Measurements from ENCODE around the gene MAP3K13.
"Not testable (repeated sequence)": the region's sequence is repeated elsewhere in the genome, so short reads cannot be mapped to it uniquely, and the experiment has no call there.

The MAP3K13 gene

DNA sequence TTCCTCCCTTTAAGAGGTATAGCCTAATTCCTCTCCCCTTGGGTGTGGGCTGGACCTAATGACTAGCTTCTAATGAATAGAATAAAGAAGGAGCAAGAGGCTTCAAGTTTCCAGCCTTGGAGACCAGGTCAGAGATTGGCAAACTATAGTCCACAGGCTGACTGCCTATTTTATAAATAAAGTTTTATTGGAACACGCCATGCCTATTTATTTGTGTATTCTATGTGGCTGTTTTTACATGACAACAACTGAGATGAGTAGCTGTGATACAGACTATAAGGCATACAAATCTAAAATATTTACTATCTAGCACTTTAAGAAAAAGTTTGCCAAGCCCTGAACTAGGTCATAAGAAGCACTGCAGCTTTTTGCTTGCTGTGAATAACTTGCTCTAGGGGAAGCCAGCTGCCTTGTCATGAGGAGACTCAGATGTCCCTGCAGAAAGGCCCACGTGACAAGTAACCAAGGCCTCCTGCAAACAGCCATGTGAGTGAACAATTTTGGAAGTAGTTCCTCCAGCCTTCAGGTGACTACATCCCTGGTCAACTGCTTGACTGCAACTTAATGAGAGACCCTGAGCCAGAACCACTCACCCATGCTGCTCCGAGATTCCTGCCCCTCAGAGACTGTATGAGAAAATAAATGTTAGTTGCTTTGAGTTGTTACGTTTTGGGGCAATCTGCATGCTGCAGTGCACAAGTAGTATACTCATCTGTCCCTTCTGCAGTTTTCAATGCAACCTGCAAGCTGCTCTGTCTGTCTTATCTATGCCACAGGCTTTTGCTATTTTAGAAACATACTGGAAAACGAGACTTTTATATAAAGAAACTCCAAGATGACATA lies 21.1 kb upstream of the MAP3K13 start:
- no peak for DNase-seq

DNA sequence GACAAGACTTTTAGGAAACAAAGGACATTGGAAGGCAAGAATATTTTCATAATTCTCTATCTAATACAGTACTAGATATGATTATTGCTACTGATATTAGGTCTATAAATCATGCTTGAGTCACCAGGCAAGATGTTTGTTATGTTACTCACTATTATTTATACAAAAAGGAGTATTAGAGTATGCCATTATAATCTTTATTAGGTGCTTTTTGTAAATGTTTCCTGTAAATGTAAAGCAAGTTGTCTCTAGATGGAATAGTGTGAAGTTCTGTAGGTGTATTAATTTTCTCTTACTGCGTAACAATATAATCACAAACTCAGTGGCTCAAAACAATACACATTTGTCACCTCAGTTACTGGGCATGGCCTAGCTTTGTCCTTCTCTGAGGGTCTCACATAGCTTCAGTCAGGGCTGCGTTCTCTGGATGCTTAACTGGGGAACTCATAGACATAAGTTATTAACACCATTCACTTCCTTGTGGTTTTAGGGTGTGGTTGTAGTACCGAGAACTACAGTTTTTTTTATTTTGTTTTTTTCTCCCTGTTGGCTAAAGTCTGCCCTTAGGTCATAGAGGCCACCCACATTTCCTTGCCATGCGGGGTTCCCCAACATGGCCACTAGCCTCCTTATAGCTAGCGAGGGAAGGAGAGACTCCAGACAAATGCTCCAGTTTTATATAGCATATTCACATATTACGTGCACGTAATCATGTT lies 20.3 kb upstream of the MAP3K13 start:
- no peak for DNase-seq

DNA sequence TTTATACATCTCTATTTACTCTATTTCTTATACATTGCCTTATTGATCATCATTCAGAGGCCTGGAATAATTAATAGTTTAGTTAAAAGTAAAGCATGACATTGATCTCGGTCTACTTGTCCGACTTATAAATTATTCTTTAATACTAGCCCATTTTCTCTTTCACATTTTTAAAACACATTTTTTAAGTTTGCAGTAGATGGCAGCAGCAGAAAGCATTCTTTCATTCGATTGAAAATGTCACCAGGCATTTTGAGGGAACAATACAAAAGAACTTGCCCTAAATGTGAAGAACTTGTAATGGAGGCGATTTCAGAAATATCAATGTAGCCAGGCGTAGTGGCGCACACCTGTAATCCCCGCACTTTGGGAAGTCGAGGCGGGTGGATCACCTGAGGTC lies 15.5 kb upstream of the MAP3K13 start:
- DNase-seq, result no peak

DNA sequence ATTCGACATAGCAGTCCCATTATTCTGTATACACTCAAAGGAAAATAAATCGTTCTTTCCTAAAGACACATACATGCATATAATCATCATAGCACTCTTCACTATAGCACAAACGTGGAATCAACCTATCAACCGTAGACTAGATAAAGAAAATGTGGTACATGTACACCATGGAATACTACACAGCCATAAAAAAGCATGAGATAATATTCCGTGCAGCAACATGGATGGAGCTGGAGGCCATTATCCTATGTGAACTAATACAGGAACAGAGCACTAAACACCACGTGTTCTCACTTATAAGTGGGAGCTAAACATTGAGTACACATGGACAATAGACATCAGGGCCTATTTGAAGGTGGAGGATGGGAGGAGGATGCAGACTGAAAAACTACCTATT lies 12.1 kb upstream of the MAP3K13 start:
- no peak for DNase-seq

DNA sequence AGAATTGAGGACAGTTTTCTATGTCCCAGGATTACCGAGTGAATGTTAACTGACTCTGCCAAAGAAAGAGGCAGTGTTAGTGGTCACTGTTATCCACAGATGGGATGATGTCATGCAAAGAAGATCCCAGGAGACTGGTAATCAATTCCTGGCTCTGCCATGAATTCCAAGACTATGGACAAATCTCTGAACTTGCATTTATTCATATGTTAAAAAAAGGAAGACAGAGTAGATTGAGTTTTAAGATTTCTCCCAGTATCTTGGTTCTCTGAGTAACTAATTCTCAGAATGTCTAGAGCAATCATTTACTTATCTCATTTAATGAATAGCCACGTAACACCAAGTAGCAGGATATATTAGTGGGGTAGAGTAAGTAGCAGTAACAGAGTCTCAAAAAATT lies 11.5 kb upstream of the MAP3K13 start:
- DNase-seq, result no peak

DNA sequence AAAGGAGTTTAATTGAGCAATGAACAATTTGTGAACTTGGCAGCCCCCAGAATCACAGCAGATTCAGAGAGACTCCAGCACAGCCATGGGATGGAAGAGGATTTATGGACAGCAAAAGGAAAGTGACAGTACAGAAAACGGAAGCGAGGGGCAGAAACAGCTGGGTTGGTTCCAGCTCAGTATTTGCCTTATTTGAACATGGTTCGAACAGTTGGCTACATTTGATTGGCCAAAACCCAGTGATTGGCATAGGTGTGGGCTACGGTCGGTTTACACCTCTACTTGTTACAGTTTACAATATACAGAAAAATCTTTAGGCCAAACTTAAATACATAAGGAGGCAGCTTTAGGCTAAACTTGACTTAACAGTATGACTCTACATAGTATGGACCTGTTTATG lies 9.7 kb upstream of the MAP3K13 start:
- DNase-seq, result no peak

DNA sequence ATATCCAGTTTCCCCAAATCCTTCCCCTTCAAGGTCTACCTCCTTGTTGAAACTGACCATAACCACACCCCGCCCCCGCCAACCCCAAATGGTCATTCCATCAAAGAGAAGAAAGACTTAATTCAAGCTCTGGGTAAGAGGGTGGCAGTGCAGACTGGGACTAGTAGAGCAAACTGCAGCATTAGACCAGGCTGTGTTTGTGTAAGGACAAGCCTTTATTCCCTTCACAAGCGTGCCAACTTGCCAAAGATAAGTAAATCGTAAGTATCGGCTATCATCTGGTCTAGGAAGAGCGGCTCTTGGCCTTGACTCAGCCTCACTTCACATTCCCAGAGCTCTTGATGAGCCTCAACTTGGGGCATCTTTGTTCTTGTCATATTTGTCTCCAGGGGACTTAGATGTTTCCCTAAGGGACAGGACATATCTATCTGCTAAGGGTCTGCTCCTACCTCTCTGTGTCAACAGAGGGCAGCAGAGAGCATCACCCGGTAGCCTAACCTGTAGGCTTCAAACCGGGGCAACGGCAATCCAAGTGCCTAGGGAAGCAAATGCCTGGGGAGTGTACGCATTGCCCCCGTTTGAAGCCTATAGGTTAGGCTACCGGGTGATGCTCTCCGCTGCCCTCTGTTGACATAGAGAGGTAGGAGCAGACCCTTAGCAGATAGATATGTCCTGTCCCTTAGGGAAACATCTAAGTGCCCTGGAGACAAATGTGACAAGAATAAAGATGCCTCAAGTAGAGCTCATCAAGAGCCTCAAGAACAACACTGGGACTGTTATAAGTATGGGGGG lies 8.9 kb upstream of the MAP3K13 start:
- DNase-seq, result peak; percentile 86

DNA sequence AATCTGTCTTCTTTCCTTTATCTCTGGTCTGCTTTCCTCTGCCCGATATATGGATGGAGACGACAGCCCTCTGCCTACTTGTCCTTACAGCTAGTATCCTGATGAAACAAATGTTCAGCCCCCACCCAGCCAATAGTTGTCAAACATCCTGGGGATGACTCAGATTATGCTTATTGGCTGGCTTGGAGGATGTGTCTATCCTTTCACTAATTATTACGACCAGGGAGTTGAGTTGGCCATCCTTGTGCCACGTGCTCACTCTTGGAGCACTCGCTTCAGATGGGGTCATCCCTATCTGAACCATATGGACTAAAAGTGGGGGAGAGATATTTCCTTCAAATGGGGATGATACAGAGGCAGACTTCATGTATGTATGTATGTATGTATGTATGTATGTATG lies 6.4 kb upstream of the MAP3K13 start:
- DNase-seq, result no peak

DNA sequence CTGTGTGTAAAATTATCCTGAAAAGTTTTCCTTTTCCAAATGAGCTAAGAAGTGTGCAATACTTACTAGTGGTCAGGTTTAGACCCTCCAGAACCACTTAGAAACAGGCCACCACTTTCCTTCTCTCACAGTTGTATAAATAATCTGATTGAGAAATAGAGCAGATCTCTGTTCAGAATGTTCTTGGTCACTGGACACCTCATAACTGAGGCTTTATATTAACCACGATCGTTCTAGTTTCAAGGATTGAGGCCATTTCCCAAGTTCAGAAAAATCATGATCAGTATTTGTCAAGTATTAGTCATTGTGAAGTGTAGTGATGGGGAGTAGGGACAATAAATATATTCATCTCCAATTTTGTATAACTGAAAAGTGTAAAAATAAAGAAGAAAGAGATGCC lies 1.0 kb upstream of the MAP3K13 start:
- DNase-seq, result no peak

DNA sequence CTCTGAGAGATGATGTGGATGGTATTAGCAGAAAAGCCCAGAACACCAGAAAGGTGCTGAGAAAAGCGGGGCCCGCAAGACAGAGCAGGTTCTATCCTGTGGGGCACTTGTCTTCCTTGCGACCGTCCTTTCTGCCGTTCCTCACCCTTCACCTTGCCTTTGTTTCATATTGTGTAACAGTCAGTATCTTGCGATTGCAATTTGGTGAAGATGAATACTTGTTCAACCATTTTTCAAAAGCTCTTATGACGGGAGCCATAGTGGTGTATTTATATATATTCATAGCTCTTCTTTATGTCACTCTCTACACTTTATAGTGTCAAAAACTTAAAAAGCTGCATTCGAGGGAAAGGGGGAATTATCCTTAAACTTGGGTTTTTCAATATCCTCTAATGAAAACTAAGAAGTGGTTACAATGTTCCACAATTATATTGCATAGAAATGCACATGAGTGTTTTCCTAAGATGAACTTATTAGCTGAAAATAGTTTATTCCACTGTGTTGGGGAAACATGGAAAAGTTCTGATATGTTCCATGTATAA lies 797 bp downstream of the MAP3K13 start:
- no peak for DNase-seq

DNA sequence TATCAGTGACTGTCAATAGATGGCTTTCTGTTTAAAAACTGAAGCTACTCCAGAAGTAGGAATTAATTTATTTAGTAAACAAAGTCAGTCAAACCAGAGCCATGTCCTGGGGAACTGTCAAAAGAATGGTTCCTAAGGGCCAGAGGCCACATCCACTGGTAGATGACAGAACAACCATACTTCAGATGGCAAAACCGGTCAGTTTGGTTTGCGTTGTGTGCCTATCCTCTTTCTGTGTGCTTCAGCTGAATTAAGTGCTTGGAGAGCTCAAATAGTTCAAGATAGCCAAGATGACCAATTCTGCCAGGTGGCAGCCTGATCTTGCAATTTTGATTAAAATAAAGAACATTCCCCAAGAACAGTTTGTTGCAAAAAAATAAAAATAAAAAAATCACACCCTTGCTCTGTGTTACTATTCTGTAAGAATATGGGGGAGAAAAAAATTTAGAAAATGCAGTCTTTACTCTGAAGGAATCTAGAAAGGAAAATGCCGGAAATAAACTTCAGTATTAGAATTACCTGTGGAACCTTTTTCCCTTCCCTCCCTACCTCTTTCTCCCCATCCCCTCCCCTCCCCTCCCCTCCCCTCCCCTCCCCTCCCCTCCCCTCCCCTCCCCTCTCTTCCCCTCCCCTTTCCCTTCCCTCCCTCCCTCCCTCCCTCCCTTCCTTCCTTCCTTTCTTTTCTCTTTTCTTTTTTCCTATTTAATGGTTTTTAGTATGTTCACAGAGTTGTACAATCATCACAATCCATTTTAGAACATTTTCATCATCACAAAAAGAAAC lies 2.5 kb downstream of the MAP3K13 start:
- no peak for DNase-seq

DNA sequence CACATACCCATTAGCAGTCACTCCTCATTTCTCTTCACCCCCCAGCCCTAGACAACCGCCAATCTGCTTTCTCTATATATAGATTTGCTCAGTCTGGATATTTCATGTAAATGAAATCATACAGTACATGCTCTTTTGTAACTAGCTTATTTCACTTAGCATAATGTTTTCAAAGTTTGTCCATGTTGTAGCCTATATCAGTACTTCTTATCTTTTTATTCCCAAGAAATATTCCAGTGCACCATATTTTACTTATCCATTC lies 3.1 kb downstream of the MAP3K13 start:
- no peak for DNase-seq

DNA sequence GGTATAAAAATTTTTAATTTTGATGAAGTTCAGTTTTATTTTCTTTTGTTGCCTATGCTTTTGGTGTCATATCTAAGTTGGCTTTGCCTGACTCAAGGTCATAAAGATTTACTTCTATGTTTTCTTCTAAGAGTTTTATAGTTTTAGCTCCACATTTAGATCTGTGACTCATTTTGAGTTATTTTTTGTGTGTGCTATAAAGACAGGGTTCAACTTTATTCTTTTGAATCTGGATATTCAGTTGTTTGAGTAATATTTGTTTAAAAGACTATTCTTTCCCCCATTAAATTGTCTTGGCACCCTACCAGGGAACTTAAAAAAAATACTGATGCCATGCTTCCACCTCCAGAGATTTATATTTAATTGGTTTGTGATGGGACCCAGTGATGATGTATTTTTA lies 4.0 kb downstream of the MAP3K13 start:
- no peak for DNase-seq

DNA sequence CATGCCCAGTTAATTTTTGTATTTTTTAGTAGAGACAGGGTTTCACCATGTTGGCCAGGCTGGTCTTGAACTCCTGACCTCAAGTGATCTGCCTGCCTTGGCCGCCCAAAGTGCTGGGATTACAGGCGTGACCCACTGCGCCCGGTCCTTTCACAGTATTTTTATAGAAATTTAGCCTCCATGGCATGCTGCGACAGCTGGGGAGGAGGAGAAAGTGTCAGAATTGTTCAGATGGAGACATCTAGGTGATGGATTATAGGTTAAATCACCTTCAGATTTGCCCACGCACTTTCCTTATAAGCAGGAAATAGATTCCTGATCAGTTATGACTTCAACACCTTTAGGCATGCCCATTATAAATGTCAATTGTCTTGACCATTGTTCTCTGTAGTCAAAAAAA lies 7.4 kb downstream of the MAP3K13 start:
- not testable (repeated sequence) for DNase-seq

DNA sequence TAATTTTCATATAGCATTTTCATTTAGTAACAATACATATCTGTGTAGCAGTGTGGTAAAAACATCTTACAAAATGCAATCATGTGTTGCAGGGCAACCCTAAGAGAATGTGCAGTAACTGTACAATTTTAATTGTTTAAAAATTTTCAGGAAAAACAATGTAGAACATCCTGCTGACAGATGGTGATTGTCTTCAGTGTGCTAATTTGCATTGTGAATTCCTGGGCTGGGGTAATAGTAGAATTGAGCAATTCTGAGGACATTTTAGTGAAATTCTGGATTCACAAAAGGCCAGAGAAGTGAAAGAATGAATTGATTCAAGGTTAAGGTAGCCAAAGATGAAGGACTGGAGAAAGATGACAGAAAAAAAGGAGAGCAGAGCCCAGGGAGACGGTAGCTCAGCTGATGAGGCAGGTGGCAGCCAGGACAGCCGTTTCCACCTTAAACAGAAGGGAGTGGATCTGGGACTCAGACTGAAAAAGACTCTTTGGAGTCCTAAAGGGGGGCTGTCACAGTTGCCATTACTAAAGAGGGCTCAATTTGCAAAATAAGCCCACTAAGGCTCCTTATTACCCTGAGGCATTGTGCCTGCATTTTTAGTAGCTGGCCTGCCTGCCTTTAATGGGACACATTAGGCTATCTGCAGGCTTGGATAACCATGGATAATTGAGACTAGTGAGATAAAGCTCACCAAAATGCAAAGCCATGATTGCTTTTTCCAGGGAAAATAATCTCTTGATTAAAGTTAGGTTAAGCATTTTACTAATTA lies 8.6 kb downstream of the MAP3K13 start:
- DNase-seq, result no peak

DNA sequence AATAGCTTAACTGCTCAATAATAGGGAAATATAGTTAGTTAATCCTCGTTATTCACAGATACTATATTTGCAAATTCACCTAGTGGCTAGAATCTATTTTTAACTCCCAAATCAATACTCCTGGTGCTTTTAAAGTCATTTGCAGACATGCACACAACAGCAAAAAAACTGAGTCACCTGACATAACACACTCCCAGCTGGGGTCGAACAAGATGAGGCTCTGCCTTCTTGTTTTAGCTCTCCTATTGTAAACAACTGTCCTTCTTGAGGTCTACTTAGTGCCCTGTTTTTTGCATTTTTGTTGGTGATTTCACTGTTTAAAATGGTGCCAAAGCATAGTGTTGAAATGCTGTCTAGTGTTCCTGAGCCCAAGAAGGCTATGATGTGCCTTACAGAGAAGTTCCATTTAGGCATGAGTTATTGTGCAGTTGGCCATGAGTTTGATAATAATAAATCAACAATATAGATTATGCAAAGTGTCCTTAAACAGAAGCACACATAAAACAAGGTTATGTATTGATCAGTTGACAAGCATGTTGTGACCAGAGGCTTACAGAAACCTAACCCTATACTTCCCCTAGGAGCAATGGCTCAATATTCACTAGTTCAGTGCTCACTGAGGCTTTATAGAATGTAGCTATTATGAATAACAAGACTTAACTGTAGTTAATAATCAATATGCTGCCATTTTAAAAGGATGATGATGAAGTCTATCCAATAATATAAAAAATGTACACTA lies 18.6 kb downstream of the MAP3K13 start:
- no peak for DNase-seq

DNA sequence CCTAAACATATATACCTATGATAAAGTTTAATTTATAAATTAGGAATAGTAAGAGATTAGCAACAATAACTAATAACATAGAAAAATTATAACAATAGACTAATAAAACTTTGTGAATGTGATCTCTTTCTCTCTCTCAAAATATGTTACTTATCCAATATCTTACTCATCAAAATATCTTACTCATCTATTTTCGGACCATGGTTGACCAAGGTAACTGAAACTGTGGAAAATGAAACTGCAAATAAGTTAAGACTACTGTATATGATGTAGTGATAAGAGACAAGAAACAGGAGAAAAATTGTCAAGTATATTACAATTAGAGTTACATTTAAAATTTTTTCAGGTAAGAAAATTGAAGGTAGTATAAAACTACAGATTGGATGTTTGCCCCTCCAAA lies 19.2 kb downstream of the MAP3K13 start:
- no peak for DNase-seq

DNA sequence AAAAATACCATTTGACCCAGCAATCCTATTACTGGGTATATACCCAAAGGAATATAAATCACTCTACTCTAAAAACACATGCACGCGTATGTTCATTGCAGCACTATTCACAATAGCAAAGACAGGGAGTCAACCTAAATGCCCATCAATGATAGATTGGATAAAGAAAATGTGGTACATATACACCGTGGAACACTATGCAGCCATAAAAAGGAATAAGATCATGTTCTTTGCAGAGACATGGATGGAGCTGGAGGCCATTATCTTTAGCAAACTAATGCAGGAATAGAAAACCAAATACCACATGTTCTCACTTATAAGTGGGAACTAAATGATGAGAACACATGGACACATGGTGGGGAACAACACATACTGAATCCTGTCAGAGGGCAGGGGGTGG lies 23.6 kb downstream of the MAP3K13 start:
- not testable (repeated sequence) for DNase-seq

DNA sequence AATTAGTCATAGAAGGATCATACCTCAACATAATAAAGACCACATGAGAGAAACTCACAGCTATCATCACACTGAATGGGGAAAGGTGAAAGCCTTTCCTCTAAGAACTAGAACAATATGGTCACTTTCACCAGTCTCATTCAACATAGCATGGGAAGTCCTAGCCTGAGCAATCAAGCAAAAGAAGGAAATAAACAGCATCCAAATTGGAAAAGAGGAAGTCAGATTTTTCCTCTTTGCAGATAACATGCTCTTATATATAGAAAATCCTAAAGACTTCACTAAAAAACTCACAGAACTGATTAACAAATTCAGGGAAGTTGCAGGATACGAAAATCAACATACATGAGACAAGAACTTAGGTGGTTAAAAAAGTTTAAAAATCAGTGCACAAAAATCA lies 24.7 kb downstream of the MAP3K13 start:
- no peak for DNase-seq

DNA sequence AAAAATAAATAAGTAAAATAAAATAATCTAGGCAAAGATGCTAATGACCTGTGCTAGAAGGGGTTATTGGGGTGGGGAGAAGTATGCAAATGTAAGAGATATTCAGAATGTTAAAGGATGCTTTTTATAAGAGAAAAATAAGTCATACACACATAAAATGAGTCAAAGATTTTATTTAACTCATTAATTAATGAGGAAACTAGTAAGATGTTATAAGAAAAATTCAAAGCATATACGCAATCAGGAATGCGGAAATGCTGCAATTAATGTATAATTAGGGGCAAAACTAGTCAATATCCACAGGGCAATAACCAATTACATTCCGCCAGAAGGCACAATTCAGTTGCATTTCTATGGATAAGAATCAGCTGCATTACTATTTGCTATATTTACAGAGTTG lies 30.1 kb downstream of the MAP3K13 start:
- no peak for DNase-seq

DNA sequence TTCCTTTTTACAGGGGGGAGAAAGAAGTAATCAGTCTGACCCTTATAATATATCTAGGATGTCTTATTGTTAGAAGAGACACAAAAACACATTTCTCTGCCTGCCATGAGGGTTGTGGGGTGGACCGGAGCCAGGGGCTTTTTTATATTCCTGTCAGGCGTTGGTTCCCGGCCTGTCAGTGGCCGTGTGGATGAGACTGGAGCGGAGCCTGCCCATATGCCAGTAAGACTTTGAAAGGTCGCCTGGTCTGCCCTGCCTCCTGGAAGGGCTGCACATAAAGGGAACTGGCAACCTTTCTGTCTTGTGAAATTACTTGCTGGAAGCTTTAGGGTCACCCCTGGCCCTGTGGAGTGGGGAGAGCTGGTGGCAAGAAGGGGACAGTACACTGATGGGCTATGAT lies 34.7 kb downstream of the MAP3K13 start:
- no peak for DNase-seq

All from activated CD4-positive, alpha-beta T cell treated with anti-CD3 and anti-CD28 coated beads, Interleukin-2, amount 50 U/mL, for 16 hours (primary cell).